HUES48 (cell line): Measurements from ENCODE around the gene IRF2.
A peak's percentile ranks its signal among the peaks of the same experiment; 100 is the strongest.

Source experiments
- H3K27ac ChIP-seq: one replicate; pipeline ENCODE4 v1.7.0; 2013; ENCODE audit warnings: low read depth, low read length, inconsistent platforms
- H3K27me3 ChIP-seq: 2 replicates; pipeline ENCODE4 v1.6.1; 2013; ENCODE audit warnings: mild to moderate bottlenecking, low read length; ENCODE audit not compliant: control insufficient read depth, insufficient read depth
- H3K36me3 ChIP-seq: 2 replicates; pipeline ENCODE4 v1.6.1; 2013; ENCODE audit warnings: low read length; ENCODE audit not compliant: control insufficient read depth, insufficient read depth
- H3K4me1 ChIP-seq: 2 replicates; pipeline ENCODE4 v1.6.1; 2013; ENCODE audit warnings: mild to moderate bottlenecking, low read length; ENCODE audit not compliant: control insufficient read depth, insufficient read depth
- H3K4me3 ChIP-seq: 2 replicates; pipeline ENCODE4 v1.5.1; 2013; ENCODE audit warnings: mild to moderate bottlenecking, low read depth, low read length
- H3K9ac ChIP-seq: 2 replicates; pipeline ENCODE4 v1.6.1; 2013; ENCODE audit warnings: mild to moderate bottlenecking, low read depth, low read length, moderate library complexity
- H3K9me3 ChIP-seq: 2 replicates; pipeline ENCODE4 v1.6.1; 2013; ENCODE audit warnings: low read length; ENCODE audit not compliant: control insufficient read depth, insufficient read depth

IRF2 gene

DNA sequence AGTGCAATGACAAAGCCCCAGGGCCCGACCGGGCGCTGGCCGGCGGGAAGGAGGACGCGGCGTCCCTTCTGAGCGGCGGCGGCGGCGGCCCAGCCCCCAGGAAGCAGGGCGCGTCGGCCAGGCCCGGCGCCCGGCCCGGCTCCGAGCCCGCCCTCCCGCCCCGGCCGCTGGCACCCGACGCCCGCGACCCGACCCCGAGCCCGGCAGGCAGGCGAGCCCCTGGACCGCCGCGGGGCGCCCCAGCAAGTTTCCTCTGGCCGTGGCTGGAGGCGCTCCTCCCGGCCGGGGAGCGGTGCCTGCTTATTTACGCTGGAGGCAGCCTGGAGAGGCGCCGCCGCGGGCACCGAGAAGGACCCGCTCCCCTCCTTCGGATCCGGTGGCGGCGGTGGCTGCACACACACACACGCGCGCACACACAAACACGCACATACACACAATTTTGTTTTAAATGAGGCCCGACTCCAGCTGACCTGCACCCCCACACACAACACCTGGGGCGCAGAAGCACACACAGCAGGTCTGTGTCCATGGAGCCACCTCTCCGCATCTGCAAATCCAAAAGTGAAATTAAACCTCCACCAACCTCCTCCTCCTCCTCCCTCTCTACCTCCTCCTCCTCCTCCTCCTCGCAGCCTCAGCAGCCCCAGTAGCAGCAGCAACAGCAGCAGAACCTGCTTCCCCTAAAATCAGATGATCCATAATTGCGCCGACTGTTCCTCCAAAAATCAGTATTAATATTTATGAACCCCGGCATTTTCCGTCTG lies 669 bp downstream of the IRF2 start:
- peak overlapping the region; percentile 99 for H3K4me3 ChIP-seq
- no peaks in the 10 kb centered on the region for H3K27me3 ChIP-seq
- no peaks in the 10 kb centered on the region for H3K9me3 ChIP-seq
- peak overlapping the region; percentile 74 for H3K9ac ChIP-seq
- peak overlapping the region; percentile 92 for H3K27ac ChIP-seq
- H3K4me1 ChIP-seq, result peaks cover 8% of the 10 kb centered on the region
- no peaks in the 10 kb centered on the region for H3K36me3 ChIP-seq

DNA sequence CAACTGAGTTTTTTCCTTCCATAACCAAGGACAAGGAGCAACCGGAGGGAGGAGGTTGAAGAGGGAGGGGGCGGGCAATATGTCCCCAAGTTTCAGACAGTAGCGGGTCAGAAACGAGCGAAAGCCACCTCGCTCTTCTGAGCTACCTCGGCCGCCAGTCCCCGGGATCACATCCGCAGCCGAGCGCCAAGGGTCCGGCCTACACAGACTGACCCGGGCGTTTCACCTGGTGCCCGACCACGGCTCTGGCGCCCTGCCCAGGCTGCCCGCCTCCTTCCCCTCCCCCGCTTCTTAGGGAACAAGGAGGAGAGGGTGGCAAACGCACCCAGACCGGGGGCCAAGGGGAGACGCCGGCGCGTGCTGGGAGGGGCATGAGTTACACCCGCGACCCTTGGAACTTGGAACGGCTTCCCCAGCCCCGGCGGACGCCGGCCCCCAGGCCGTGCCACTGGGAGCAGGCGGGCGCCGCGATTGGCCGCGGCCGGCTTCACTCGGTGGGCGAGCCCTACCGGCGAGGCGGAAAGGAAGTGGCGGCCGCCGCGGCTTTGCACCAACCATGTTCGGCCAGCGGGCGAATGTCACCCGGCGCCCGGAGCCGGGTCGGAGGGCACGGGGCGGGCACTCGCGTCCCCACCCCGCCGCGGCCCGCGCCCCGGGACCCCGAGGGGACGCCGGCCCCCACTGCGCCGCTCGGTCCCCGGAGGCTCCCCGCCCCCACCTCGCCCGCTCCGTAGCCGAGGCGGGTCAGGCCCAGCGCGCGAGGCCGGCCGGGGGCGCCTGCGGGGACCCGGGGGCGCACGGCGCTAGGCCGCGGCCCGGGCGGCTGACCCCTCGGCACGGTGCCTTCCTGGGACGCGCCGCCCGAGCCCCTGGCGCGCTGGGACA lies 1.5 kb downstream of the IRF2 start:
- Histone ChIP-seq H3K36me3 (no peaks in the 10 kb centered on the region), H3K9ac (peak overlapping the region; percentile 65), H3K4me1 (peaks cover 8% of the 10 kb centered on the region), H3K27ac (peak overlapping the region; percentile 92), H3K9me3 (no peaks in the 10 kb centered on the region), H3K27me3 (no peaks in the 10 kb centered on the region), H3K4me3 (peak overlapping the region; percentile 99)

DNA sequence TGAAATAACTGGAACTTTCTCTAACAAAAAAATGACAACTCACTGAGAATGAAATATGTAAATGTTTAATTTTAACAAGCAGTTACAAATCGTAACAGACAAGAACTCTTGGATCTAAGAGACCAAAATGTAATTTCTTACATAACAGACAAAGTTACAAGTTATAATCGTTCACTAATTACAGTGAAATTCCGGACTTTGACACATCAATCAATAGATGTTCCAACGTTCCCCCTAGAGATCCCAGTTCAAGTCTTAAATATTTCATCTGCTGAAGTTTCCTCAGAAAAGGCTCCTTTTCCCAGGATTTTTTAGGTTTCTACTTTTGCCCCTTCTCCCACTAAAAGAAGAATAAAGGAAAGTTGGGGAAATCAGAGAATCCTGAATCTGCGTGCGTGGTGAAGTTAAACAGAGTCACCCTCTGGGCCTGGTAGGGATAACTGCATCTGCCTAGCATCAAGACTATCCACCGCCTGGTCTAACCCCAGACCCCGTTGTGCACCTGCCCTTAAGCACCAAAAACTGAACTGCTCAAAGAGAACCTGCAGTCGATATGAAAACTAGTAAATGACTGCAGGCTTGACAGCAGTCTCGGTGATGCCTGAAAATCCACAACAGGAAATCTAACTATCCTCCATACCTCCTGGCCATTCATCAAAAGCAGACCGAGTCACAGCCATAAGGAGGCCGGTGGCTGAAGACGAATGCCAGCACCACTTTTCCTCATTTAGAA lies 2.3 kb downstream of the IRF2 start:
- no peaks in the 10 kb centered on the region for H3K27me3 ChIP-seq
- no peaks in the 10 kb centered on the region for H3K36me3 ChIP-seq
- H3K4me3 ChIP-seq, result peak overlapping the region; percentile 99
- H3K27ac ChIP-seq, result peak overlapping the region; percentile 92
- H3K9me3 ChIP-seq, result no peaks in the 10 kb centered on the region
- H3K9ac ChIP-seq, result peak overlapping the region; percentile 65; the same call in 1 of the 2 replicates
- peaks cover 15% of the 10 kb centered on the region for H3K4me1 ChIP-seq

DNA sequence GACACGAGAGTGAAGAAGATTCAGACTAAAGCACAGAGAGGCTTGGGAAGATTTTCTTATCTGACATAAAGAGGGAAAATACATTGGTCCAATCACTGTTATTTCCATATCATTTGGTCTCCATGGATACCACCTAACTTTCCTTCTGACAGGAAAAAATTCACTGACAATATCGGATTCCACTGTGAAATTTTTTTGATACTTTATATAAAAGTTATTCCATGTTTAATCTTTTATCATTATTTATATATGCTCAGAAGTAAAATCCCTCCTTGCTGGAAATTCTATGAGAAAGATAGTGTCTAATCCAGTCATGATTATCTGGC lies 3.6 kb downstream of the IRF2 start:
- Histone ChIP-seq H3K9me3 (no peaks in the 10 kb centered on the region), H3K4me3 (no peak overlapping the region), H3K9ac (no peak overlapping the region)

DNA sequence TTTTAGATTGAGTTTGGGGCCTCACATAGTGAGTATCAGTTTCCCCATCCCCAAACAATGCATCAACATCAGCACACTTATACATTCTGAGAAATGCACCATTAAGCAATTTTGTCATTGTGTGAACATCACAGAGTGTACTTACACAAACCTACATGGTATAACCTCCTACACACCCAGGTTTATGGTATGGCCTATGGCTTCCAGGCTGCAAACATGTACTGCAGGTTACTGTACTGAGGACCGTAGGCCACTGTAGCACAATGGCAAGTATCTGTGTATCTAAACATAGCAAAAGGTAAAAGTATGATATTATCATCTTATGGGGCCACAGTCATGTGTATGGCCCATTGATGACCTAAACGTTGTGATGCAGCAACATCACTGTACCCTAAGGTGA lies 7.7 kb downstream of the IRF2 start:
- Histone ChIP-seq H3K27me3 (no peaks in the 10 kb centered on the region), H3K9ac (no peak overlapping the region), H3K4me1 (peaks cover 30% of the 10 kb centered on the region), H3K9me3 (no peaks in the 10 kb centered on the region), H3K27ac (no peak overlapping the region), H3K4me3 (no peak overlapping the region), H3K36me3 (no peaks in the 10 kb centered on the region)

More for the DNA sequence above, 3.6 kb downstream of the IRF2 start:
- H3K27me3 ChIP-seq, result no peaks in the 10 kb centered on the region
- no peaks in the 10 kb centered on the region for H3K36me3 ChIP-seq
- H3K4me1 ChIP-seq, result peaks cover 17% of the 10 kb centered on the region
- H3K27ac ChIP-seq, result no peak overlapping the region

DNA sequence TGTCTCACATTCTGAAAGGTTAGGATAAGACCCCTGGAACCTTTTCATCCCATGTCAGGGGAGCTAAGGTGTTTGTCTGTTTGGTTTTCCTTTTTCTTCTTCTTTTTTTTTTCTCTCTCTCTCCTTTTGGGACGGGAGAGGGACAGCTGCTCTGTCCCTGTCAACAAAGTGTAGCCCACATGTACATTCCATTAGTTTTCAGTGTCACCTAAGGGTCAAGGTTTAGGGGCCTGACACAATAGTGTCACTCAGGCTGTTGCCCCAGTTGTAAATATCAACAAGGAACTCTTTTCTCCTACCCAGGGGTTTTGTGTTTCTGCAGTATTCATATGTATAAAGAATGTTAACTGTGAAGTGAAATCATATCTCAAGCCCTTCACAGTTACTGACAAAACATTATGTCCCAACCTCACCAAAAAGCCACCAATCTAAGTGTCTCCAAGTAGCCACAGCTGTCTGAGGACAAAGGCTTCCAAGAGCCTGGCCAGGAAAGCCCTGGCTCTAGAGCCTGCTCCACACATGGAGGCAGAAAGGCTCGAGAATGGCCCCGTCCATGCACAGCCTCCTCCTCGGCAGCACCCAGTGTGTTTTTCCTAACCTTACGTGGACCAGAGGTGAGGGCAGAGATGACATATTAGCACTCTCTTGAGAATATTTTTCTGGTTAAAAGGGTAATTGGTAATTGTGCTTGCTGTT lies 9.4 kb downstream of the IRF2 start:
- Histone ChIP-seq H3K9ac (no peak overlapping the region), H3K4me1 (peaks cover 45% of the 10 kb centered on the region), H3K27ac (peak overlapping the region; percentile 23), H3K4me3 (no peak overlapping the region), H3K27me3 (no peaks in the 10 kb centered on the region), H3K9me3 (no peaks in the 10 kb centered on the region), H3K36me3 (no peaks in the 10 kb centered on the region)

DNA sequence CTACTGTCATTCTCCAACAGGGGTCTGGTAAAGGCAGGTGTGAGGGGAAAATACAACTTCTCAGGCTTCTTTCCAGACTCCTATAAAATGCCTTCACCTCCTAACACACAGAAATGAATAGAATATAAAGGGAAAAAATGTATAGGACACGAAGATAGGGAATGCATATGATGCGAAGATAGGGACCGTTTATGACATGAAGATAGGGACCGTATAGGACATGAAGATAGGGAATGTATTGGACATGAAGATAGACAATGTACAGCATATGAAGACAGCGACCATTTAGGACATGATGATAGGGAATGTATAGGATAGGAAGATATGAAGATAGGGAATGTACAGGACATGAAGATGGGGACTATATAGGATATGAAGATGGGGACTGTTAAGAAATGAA lies 10.5 kb downstream of the IRF2 start:
- H3K27ac ChIP-seq, result no peak overlapping the region
- no peaks in the 10 kb centered on the region for H3K27me3 ChIP-seq
- H3K4me3 ChIP-seq, result no peak overlapping the region
- no peaks in the 10 kb centered on the region for H3K9me3 ChIP-seq
- peaks cover 51% of the 10 kb centered on the region for H3K4me1 ChIP-seq
- no peak overlapping the region for H3K9ac ChIP-seq
- H3K36me3 ChIP-seq, result no peaks in the 10 kb centered on the region

DNA sequence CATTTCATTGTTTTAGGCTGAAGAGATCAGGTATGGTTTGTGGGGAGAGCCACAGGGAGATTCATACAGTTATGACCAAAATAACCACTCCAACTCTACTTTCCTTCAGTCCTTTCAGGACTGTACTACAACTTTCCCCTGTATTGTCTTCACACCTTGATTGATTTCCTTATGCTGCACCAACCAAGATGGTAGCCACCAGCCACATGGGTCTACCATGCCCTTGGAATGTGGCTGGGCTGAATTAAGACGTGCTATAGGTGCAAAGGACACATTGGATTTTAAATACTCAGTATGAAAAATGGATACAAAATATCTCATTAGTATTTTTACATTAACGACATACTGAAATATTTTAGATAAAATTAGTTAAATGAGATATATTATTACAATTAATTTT lies 11.2 kb downstream of the IRF2 start:
- Histone ChIP-seq H3K4me1 (peaks cover 51% of the 10 kb centered on the region), H3K27me3 (no peaks in the 10 kb centered on the region), H3K27ac (no peak overlapping the region), H3K9me3 (no peaks in the 10 kb centered on the region), H3K36me3 (no peaks in the 10 kb centered on the region), H3K4me3 (no peak overlapping the region), H3K9ac (no peak overlapping the region)

DNA sequence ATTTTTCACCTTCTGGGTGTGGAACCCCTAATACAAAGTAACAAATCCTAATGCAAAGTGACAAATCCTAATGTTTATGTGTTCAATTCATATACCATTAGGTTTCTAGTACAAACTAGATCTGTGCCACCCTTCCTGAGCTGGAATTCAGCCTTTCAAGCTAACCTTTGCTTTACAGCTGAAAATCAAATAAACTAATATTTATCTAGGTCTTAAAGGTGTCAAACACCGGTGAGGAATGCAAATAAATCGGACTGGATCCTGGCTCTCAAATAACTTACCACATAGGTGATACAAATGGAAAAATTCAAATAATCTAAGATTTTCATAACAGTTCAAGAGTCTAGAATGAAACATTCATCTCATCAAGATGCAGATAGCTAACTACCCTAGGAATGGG lies 11.6 kb downstream of the IRF2 start:
- no peaks in the 10 kb centered on the region for H3K9me3 ChIP-seq
- no peaks in the 10 kb centered on the region for H3K36me3 ChIP-seq
- H3K9ac ChIP-seq, result no peak overlapping the region
- peaks cover 51% of the 10 kb centered on the region for H3K4me1 ChIP-seq
- no peak overlapping the region for H3K4me3 ChIP-seq
- H3K27me3 ChIP-seq, result no peaks in the 10 kb centered on the region
- no peak overlapping the region for H3K27ac ChIP-seq

DNA sequence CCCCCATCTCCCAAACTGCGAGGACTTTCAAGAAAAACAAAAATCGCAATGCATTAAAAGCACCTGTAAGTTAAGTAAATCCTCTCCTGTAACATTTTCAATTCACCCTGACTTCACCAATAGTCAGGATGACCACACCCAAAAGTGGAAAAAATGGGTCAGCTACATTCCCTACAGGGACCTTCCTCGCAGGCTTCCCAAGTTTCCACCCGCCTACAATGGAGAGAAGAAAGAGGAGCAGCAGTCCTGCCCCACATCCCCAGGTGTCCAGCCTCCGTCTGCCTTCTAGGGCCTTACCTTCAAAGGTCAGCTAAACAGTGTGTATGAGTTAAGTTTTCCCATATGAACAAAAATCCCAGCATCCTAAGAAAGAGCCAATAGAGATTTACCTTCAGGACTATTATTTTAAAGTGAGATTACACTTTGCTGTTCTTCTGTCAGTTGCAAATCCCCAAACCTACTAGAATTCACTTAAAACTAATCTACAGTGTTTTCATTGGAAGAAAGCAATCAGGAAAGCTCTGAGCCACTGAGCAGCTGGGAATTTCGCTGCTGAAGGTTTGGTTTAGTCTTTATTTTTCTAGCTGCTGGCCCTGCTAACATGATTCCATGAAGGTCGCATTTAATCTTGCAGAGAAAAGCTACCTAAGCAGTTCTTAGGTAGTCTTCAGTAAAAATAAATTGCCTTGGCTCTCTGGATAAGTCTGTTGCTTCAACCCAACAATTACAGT lies 12.5 kb downstream of the IRF2 start:
- H3K27me3 ChIP-seq, result no peaks in the 10 kb centered on the region
- no peak overlapping the region for H3K9ac ChIP-seq
- peaks cover 43% of the 10 kb centered on the region for H3K4me1 ChIP-seq
- H3K9me3 ChIP-seq, result no peaks in the 10 kb centered on the region
- no peak overlapping the region for H3K4me3 ChIP-seq
- no peaks in the 10 kb centered on the region for H3K36me3 ChIP-seq
- H3K27ac ChIP-seq, result peak overlapping the region; percentile 62
